Glomerular visceral epithelial cell (primary cell): ENCODE results near the gene PCNX2.

Source experiments
- DNase-seq: peaks from one replicate; pipeline ENCODE4 v3.0.0-alpha.2; 2016; ENCODE audit errors: extremely low spot score

The PCNX2 gene

GRCh38 chr1:232958067-232958466 lies 337.5 kb downstream of the PCNX2 start:
- DNase-seq: no peak

DNA sequence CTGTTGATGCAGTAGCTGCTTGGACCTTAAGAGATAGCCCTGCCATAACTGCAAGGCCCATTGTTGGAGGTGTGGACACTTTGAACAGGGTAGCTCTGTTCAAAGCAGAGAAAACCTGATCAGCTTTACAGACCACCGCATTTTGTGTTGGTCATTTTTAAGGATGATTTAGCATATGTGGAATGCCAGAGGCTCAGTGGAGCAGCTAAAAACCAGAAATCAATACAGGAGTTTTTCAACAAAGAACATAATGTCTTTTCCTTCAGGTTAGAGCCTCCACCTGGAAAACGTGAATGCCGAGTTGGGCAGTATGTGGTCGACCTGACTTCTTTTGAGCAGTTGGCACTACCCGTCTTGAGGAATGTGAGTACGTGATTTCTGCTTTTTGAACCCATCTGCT lies 339.4 kb downstream of the PCNX2 start:
- DNase-seq: peak; percentile 17

DNA sequence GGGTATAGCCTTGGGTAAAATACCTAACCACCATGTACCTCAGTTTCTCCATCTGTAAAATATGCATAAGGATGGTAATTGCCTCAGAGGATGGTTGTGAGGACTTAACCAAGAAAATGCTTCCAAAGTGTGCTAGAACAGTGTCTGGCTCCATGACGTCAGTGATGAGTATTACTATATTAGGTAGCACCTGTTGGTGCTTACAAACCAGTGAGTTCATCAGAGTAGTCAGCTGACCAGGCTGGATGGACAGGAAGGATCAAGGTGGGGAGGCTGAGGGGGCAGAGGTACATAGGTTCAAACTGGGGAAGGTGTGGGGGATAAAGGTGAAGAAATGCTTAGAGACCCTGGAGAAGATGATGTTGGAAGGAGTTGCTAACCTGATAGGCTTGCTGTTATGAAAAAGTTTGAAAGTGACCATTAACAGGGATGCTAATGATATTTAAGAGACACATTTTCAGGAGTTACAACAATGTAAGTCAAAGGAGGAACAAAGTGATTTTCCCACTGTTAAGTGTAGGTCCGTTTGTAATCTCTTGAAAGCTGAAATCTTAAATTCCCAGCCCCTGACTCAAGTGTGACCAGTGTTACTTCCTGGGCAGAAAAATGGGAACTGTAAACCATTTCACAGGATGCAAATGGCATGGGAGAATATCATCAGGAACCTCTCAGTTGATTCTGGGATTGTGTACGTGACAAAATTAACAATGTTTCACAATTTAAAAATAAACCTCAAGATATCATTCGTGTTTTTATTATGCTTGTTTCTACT lies 340.7 kb downstream of the PCNX2 start:
- peak; percentile 22 for DNase-seq

GRCh38 chr1:232952514-232953499 lies 342.7 kb downstream of the PCNX2 start:
- DNase-seq: peak; percentile 76

- no peak for DNase-seq
Measured at GRCh38 chr1:232951605-232952004, 343.9 kb downstream of the PCNX2 start.

DNA sequence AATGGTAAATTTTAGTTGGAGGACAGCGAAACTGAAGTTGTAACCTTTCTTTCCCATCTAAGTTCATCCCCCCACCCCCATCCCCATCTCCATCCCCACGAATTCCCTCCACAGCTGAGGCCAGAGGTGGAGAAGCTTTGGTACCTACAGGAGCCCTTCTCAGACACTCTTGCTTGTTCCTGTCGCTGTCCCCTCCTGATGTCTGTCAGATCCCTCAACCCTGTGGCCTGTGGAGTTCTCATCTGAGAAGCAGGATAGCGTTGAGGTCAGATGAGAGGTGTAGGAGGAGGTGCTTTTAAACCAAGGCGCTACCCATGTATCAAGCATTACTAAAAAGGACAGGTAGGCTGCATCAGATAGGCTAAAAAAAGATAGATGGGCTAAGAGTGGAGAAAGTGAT lies 344.3 kb downstream of the PCNX2 start:
- peak; percentile 49 for DNase-seq

DNA sequence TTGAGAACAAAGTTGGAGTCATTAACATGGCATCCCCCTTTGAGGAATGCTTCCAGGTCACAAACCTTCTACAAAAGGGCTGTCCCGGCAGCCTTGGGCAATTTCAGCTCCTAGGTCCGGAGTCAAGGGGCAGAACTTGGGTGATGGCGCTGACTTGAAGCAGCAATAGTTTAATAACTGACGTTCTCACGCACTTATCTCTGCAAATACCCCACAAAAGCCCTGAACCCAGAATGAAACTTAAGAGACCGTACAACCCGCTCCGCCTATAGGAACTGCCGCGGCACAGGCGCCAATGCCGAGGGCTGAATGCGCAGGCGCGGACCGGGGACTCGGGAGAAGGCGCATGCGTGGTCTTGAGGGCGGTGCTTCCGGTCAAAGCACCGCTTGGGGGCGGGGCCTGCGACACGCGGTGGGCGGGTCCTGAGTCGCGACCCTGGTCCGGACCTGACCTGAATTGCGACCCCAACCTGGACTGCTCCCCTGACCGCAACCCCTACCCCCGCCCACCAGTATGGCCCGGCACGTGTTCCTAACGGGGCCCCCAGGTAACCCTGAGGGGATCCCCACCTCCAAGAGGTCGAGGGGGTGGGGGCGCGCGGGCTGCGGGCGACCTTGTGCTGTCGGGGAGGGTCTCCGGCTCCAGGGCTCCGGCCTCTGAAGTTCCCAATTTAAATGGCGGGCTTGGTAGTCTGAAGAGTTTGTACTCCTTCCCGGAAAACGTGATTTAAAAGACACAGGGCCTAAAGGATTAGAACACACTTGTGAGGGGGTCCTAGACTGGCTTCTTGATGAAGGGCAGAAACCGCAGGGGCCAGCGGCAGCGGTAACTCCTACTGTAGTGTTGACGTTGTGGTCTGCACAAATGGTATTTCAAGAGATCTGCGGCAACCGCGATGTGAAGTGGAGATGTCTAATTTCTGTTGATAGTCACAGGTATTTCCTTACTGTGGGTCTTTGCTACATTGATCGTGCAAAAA lies 345.0 kb downstream of the PCNX2 start, which contains the start of gene NTPCR:
TSS of gene NTPCR (plus strand) at position 415 of the 980 bp plus-strand sequence. CDS start at position 515, 100 bp downstream.
- DNase-seq: peak; percentile 96

DNA sequence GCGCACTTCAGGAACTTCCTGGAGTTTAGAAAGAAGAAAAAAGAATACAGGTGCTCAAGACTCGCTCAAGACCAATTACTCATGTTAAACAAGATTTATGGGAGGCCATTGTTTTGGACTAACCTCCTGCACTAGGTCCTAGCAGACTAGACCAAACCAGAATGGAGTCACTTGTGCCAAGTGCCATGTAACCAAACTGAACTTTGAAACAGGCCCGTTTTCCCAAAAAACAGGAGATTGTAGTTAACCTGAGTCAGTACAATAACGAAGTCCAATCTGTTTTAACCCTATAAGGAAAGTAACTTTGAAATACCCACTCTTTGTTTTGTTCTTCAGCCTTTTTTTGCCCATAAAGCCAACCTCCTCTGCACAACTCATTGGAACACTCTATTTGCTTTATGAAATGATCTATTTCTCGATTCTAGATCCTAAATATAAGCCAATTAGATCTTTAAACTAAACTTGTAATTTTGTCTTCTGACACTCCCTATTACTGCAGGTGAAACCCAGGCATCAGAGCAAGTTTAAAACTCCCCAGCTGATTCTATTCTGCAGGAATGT lies 345.8 kb downstream of the PCNX2 start:
- no peak for DNase-seq

DNA sequence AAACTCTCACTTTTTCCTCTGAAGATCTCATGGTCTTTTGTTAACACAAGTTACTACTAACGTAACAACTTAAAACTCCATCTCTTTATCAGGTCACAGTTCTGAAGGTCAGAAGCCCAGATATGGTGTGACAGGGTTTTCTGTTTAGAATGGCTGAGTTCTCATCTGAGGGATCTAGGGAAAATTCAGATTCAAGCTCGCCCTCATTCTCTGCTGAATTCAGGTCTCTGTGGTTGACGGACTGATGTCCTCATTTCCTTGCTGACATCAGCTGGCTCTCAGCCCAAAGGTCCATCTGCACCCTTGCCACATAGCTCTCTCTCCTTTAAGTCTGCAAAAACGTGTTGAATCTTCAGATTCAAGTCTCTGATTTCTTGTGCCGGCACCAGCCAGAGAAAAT lies 351.2 kb downstream of the PCNX2 start:
- no peak for DNase-seq

DNA sequence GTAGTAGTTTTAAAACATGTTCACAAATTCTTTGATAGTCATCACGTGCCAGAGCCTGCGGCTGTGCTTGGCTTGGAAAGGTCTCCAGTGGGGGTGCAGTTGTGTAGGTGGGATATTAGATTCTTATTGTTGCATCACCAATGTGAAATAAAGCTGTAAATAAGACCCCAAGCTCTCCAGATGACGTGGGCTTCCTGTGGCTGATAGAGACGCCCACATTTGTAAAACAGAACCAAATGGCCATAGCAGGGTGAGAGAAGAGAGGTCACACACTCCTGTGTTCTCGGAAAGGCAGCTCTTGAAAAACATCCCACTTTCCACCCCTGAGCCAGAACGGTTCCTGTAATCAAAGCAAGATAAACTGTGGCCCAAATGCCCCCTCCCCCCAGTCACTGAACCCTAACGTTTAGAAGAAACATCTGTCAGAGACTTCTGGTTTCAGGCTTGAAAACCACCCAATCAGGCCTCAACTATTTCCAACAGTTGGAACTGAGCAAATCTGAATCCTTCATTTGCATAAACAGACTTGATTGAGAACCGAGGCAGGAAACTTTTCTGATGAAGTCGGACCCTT lies 351.8 kb downstream of the PCNX2 start:
- no peak for DNase-seq

DNA sequence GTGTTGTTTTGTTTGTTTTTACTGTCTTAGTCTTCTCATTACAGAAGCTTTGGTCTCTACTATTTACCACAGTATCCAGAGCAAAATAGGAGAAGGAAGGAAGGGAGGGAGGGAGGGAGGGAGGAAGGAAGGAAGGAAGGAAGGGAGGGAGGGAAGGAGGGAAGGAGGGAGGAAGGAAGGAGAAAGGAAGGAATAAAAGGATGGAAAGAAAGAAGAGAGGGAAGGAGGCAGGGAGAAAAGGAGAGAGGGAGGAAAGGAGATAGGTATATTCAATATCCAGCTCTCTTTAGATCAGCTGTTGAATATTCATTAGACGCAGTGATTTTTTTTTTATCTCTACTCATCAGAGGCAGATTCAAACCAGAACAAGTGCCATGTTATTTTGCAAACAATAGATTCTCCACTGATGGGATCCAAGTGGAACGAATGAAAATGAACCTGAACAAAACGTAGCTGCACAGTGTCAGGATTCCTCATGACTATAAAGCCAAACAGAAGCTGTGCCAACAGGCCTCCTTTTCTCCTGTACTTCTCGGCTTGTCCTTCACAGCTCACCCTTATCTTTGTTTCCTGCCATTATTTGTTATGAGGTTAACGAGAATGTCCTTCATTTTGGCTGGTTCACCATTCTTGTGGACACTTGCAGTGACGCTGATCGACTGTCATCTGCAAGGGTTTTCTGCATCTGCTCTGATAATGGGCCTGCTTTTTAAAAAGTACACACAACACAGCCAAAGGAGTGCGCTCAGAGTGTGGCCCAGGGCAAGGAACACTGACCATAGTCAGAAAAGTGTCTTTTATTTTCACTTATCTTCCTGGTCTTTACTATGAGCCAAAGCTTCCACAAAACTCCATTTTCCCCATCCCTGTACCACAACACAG lies 352.9 kb downstream of the PCNX2 start:
- DNase-seq: no peak

DNA sequence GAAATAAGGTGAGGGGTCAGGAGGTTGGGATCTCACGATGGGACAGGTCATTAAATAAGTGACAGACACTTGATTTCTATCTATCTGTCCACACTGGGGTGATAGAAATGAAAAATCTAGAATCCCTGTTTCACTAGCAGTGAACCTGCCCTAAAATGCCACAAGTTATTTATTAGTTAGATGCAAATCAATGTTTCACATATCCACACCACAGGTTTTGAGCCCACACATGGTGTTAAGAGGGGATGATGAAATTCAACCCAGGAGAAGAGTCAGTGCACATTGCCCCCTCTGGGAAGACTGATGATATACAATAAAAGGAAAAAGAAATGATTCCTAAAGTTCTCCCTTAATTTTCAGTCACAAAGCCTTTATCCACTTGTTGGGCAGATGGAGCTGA lies 355.3 kb downstream of the PCNX2 start:
- peak; percentile 32 for DNase-seq

DNA sequence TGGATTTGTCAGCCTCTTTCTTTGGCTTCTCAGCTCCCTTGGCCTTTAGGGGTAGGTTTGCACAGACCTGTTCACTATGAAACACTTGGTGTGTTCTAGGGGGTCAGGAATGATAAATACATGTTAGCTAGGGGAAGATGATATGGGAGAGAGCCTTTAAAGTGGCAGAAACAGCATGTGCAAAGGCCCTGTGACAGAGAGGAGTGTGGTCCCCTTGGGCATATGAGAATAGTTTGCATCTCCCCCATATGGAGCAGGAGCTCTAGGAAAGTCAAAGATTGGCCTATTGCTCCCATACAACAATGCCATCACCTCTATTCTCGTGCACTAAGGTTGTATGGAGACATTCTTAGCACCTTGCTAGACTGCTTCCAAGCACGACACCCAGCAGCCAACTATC lies 355.8 kb downstream of the PCNX2 start:
- no peak for DNase-seq

- DNase-seq: no peak
Measured at GRCh38 chr1:232938926-232939325, 356.6 kb downstream of the PCNX2 start.

DNA sequence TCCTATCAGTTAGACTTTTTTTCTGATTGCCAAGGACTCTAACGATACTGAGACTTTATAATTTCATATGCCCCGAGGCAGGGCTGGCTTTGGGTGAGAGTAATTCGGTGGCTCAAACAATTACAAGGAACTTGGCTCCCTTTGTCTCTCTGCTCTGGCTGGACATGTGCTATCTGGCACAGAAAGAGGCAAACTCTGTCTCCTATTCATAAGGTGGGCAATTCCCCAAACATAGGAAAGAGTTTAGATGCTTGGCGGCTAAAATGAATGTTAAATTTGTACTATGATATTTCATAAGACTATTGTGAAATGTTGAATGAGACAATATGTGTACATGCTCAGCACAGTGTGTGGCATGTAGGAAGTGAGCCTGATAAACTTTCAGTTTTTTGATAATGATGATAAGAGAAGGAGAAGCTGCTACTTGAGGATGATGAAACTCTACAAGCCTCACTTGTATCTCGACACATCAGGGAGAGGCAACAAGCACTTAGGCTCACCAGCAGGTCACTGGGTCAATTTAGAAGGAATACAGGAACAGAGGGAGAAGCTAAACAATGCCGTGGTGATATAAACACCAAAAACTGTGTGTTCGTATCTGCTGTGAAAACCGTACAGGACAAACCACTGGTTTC lies 357.7 kb downstream of the PCNX2 start:
- no peak for DNase-seq

- DNase-seq: no peak
Measured at GRCh38 chr1:232936941-232937340, 358.6 kb downstream of the PCNX2 start.
